HG03095 (cell line): ENCODE results near the gene WAPL.
"Not testable (repeated sequence)": the region's sequence is repeated elsewhere in the genome, so short reads cannot be mapped to it uniquely, and the experiment has no call there.

Experiments
- ATAC-seq: cut with Tn5 transposase; IDR thresholded peaks from one replicate; pipeline ENCODE4 v1.9.1; 2021; ENCODE audit warnings: moderate library complexity; ENCODE audit not compliant: unreplicated experiment

The WAPL gene, protein sequence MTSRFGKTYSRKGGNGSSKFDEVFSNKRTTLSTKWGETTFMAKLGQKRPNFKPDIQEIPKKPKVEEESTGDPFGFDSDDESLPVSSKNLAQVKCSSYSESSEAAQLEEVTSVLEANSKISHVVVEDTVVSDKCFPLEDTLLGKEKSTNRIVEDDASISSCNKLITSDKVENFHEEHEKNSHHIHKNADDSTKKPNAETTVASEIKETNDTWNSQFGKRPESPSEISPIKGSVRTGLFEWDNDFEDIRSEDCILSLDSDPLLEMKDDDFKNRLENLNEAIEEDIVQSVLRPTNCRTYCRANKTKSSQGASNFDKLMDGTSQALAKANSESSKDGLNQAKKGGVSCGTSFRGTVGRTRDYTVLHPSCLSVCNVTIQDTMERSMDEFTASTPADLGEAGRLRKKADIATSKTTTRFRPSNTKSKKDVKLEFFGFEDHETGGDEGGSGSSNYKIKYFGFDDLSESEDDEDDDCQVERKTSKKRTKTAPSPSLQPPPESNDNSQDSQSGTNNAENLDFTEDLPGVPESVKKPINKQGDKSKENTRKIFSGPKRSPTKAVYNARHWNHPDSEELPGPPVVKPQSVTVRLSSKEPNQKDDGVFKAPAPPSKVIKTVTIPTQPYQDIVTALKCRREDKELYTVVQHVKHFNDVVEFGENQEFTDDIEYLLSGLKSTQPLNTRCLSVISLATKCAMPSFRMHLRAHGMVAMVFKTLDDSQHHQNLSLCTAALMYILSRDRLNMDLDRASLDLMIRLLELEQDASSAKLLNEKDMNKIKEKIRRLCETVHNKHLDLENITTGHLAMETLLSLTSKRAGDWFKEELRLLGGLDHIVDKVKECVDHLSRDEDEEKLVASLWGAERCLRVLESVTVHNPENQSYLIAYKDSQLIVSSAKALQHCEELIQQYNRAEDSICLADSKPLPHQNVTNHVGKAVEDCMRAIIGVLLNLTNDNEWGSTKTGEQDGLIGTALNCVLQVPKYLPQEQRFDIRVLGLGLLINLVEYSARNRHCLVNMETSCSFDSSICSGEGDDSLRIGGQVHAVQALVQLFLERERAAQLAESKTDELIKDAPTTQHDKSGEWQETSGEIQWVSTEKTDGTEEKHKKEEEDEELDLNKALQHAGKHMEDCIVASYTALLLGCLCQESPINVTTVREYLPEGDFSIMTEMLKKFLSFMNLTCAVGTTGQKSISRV (N-terminal part only)

DNA sequence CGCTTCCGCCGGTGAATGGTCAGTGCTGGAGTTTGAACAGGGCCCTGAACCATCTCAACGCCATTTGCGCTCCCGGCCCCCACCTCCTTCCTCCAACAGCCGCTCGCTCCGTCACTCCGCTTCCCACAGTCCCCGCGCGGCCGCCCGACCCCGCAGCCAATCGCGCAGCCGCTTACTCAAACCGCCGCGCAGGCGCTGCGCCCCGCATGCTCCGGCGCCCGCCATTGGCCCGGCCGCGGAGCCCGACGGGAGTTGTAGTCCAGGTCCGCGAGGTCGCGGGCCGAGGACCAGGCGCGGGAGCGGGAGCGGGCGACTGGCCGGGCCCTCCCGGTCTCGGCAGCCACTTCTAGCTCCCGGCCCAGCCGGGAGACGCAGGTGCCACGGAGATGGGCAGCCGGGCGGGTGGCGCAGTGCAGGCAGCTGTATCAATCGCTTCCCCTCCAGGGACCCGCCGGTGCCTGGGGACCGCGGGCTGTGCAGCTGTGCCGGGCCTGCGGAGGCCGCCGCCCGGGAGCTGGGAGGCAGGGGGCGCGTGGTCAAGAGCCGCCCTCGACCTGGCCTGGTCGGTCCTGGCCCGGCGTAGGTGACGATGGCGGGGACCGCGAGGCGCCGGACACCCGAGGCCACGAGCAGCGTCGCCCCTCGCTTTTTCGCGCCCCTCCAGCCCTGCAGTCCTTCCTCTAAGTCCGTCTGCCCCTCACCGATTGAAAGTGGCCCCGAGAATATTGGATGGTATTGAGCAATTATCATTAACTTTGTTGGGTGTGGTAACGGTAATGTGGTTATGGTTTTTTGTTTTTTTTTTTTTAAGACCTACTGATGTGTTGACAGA, at the start of gene WAPL:
Gene WAPL (minus strand): TSS at position 115 of the 832 bp plus-strand sequence. CDS start 3,723 bp downstream, outside the sequence.
- ATAC-seq = peak; percentile 96

DNA sequence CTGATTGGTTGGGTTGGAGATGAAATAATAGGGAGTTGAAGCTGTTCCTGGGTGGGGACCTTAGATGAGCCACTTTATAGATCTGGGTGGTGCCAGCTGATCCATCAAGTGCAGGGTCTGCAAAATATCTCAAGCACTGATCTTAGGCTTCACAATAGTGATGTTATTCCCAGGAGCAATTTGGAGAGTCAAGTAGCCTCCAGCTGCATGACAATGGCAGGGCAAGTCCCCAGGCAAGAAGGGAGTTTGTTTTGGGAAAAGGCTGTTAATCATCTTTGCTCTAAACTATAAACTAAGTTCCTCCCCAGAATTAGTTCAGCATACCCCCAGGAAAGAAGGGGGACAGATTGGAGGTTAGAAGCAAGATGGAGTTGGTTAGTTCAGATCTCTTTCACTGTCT, 47.7 kb upstream of the WAPL start:
- no peak for ATAC-seq

DNA sequence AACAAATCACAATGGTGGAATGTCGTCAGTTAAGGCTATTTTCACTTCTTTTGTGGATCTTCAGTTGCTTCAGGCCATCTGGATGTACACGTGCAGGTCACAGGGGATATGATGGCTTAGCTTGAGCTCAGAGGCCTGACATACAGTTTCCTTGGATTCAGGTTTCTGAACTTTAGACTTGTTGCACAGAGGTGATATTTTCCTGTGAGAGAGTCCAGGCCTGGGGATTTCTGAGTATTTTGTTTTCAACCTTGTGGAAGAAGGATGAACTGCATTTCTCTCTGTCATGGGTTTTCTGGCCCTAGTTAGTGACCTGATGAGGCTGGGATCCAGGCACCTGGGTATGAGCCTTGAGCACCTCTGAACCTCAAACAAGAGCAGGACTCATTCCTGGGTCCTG, 44.9 kb upstream of the WAPL start:
- ATAC-seq = not testable (repeated sequence)

DNA sequence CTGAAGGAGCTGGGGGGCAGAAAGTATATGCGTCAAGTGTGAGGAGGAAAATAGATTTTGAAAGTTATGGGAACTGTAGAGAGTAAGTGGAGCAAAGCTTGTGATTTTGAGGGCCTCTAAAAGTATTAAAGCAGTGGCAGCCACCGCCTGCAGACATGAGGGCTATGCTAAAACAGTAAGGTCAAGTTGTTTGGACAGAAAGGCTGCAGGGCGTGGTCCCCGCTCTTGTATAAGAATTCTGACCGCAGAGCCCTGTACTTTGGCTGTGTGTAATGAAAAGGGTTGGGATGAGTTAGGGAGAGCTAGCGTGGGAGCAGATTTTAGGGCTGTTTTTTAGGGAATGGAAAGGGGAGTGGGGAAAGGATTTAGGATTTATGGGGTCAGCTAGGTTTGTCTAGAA, 41.7 kb upstream of the WAPL start:
- ATAC-seq = not testable (repeated sequence)

DNA sequence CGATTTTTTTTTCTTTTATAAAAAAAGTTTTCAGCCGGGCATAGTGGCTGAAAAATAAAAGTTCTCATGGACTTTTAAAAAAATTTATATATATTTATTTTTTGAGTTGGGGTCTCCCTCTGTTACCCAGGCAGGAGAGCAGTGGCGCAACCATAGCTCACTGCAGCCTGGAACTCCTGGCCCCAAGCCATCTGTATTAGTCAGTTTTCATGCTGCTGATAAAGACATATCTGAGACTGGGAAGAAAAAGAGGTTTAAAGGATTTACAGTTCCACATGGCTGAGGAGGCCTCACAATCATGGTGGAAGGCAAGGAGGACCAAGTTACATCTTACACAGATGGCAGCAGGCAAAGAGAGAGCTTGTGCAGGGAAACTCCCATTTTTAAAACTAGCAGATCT, 37.1 kb upstream of the WAPL start:
- not testable (repeated sequence) for ATAC-seq

DNA sequence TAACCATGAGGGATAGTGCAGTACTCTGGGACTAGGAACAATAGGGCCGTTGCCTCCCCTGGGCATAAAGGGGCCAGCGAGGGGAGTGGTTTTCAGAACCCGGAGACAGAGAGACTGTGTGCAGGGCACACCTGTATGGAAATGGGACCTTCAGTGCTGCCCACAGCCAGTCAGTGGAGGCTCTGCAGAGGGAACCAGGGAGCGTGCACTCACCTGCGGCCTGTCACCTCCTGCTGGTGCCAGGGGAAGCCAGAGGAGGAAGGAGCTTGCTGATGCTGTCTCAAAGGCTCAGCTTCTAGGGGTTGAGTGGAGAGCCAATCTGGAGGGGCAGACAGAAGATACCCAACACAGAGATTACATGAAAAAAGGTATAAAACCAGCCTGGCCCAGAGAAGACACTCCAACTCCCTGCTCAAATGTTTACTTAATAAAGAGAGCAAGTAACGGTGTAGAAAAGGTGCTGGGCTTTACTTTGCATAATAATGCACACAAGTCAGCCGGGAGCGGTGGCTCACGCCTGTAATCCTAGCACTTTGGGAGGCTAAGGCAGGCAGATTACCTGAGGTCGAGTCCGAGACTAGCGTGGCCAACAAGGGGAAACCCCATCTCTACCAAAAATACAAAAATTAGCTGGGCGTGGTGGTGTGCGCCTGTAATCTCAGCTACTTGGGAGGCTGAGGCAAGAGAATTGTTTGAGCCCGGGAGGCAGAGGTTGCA, 35.5 kb upstream of the WAPL start:
- no peak for ATAC-seq

DNA sequence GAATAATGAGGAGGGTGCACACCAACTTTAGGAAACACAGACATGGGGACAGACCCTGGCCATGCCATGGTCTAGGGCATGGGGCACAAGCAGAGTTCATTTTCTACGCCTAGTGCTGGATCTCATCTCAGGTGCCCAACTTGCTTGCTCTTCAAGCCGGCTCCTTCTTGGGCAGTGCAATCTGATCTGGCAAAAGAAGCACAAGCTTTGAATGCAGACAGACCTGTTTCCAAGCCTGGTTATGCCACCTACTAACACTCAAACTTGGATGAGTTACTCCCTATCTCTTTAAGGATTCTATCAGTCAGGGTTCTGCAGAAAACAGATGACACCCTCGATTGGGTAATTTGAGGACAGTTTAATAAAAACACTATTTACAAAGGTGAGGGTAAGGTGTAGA, 34.9 kb upstream of the WAPL start:
- ATAC-seq = no peak

DNA sequence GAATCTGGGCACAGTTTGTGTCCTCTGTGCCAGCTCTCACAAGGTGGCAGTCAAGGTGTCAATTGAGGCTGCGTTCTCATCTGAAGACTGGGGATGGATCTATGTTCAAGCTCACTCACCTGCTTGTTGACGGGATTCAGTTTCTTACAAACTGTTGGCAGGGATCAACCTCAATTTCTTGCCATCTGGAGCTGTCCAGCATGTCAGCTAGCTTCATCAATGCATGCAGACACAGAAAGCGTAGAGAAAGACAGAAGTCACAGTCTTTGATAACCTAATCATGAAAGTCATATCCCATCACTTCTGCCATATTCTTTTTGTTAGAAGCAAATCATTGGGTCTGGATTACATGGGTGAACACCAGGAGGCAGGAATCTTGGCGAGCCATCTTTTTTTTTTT, 32.0 kb upstream of the WAPL start:
- ATAC-seq = no peak

DNA sequence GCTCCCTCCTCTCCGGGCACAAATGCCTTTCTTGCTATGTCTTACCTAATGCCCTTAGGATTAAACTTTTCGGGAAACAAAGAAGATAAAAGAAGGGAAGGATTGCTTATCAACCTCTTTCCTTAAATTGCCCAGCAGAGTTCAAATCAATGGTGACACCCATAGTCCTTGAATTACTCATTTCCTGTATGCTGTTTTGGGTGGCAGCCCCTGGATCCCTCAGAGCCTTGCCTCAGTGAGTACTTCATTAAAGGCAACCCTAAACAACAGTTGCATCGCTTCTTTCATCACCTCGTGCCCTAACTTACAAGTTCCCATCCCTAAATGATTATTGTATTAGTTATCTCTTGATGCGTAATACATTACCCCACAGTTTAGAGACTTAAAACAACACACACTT, 31.6 kb upstream of the WAPL start:
- no peak for ATAC-seq

DNA sequence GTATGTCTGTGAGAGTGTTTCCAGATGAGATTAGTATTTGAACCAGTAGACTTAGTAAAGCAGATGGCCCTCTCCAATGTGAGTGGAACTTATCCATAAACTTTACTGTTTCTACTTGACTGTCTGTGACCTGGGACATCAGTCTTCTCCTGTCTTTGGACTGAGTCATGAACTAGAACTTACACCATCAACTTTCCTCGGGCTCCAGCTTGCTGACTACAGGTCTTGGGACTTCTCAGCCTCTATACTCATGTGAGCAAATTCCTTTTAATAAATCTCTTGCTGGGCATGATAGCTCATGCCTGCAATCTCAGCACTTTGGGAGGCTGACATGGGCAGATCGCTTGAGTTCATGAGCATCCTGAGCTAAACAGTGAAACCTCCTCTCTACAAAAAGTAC, 25.7 kb upstream of the WAPL start:
- no peak for ATAC-seq

DNA sequence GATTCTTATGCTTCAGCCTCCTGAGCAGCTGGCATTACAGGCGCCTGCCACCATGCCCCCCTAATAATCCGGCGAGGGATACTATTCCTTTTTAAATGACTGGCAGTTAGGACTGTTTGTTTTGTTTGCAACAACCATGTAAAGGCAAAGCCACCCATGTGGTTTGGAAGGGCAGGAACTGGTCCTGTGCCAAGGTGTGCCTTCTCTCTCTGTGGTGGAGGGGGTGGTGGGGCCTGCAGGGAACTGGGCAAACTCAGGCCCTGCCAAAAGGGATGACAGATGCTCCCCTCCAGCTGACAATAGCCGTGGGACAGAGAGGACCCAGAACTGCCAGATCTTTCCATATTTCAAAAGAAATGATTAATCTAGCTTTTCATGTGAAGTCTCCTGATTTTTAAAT, 23.5 kb upstream of the WAPL start:
- ATAC-seq = no peak

DNA sequence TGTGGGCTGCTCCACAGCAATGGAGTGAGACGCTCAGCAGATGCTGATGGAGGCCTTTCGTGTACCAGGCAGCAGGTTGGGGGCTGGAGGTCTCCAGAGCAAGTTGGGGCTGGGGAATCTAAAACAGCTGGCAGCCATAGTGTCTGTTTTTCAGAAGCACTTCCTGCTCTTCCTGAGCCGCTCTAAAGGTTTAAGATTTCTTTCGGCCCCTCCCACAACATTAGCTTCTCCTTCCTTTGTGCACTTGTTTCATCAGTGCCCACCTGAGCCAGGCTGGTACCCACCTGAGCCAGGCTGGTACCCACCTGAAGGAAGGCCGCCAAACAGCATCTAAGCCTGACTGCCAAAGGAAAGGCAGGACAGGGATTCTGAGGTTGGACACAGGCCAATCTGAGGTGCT, 18.4 kb upstream of the WAPL start:
- no peak for ATAC-seq

DNA sequence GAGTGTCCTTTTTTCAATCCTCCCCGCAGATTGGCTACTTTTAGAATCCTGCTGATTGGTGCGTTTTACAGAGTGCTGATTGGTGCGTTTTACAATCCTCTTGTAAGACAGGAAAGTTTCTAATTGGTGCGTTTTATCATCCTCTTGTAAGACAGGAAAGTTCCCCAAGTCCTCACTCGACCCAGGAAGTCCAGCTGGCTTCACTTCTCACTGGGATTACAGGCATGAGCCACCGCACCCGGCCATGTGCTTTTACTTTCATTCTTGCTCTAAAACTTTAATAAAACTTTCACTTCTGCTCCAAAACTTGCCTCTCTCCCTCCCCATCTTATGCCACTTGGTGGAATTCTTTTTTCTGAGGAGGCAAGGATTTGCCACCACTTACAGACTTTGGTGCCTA, 17.0 kb upstream of the WAPL start:
- no peak for ATAC-seq

DNA sequence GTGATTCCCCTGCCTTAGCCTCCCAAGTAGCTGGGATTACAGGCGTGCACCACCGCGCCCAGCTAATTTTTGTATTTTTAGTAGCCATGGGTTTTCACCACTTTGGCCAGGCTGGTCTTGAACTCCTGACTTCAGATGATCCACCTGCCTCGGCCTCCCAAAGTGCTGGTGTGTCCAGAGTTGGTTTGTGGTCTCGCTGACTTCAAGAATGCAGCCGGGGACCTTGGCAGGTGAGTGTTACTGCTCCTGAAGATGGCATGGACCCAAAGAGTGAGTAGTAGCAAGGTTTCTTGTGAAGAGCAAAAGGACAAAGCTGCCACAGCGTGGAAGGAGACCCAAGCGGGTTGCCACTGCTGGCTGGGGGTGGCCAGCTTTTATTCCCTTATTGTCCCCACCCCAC, 16.4 kb upstream of the WAPL start:
- ATAC-seq = not testable (repeated sequence)

DNA sequence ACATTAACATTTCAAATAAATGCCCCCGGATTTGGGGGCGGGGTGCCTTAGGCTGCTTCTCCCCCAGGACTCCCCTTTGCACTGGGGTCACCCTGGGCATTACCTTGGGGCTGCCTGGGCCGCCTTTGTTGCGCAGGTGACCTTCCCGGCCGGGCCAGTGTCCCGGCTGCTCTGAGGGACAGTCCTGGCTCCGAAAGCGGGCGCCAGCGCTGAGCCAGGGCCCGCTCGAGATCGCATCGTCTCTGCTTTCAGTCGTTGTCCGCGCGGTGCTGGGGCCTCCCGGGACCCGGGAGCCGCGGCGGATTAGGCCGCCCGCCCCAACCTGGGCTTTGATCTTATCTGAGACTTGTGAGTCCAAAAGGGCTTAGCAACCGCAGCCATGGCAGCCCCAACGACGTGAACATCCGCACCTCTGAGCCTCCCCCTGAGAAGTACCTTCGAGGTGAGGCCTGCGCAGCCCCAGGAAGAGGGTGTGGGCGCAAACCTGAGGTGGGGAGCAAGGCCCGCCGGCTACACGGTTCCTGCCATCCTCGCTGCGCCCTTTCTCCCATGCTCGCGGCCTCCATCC, 14.8 kb upstream of the WAPL start:
- no peak for ATAC-seq

DNA sequence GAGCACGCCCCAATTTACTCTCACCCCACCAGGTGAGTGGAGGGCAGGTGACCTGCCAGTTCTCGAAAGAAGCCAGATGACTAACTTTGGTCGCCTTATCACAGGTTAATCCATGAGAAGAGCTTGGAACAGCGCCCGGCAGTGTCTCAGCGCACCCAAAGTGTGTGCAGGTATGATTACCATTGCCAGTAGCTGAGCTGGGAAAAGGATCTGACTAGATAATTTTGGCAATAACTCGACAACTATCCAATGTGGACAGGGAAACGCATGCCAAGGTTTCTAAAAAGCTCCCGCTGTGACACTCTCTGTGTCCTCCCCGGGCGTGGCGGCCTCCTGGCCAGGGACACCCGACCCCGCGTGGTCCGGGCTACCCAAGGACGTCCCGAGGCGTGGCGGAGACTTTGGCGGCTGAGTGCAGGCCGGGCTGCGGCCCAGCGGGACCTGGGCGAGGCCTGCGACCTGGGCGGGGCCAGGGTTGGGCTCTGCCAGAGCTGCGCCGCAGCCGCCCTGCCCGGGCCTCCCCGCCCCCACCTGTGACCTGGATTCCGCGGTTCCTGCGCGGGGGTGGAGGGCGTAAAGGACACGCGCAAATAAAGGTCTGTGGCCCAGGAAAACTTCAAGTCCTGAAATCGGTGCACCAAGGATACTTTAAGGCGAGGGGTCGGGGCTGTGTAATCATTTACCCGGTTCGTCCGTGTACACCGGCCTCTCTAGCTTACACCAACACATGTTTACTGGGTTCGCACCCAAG, 13.7 kb upstream of the WAPL start:
- peak; percentile 52 for ATAC-seq

DNA sequence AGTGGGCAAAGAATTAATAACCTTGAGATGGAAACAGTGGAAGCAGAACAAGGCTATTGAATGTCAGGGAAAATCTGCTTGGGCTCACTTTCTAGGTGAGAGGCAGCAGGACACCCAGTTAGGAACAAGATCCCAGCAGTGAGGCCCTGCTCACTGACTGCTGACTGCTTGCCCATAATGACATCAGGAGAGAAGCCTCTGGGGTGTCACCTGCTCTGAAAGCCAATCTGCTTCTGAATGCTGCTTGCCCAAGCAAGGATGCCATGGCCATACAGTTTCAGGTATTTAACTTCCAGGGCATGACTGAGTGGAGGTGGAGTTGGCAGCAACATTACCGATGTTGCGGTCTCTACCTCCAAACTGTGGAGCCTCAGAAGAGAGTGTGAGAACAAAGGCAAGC, 11.7 kb upstream of the WAPL start:
- ATAC-seq = no peak

DNA sequence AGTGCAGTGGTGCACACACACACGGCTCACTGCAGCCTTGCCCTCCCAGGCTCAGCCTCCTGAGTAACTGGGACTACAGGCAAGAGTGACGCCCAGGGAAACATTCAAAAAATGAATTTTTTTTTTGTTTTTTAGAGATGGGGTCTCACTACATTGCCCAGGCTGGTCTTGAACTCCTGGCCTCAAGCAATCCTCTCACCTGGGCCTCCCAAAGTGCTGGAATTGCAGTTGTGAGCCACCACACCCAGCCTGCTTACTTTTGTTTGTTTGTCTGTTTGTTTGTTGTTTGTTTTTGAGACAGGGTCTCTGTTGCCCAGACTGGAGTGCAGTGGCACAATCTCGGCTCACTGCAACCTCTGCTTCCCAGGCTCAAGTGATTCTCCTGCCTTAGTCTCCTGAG, 7.1 kb upstream of the WAPL start:
- ATAC-seq = not testable (repeated sequence)

DNA sequence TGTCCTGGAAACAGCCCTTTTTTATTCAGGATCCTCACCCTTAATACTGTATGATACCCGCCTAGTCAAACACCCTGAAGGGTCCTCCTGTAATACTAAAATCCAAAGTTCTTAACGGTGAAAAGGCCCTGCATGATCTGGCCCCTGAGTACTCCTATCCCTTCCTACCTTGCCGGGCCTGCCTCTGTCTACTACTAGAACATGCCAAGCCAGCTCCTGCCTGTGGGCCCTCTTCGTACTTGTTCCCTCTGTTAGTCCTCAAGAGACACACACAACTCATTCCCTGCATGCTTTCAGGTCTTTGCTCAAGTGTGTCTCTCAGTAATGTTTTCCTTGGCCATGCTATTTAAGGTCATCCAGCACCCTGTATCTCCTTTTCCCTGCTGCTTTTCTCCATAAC, 5.0 kb upstream of the WAPL start:
- no peak for ATAC-seq
